Measurements from ENCODE around the gene PKN3.

DNA sequence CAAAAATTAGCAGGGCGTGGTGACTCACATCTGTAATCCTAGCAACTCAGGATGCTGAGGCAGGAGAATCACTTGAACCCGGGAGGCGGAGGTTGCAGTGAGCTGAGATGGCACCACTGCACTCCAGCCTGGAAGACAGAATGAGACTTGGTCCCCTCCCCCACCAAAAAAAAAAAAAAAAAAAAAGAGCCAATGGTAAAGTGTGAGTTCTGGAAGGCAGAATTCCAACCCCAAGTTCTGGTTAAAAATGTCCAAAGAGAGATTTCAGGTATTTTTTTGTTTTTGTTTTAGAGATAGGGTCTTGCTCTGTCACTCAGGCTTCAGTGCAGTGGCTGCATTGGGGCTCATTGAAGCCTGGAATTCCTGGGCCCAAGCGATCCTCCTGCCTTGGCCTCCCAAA lies 14.8 kb upstream of the PKN3 start:
- TF ChIP-seq EZH2 (IDR thresholded peaks at IDR 0.05; ENCODE audit: borderline replicate concordance, low read length) (no peak), CTCF (IDR thresholded peaks at IDR 0.05; ENCODE audit: low read length) (no peak)

Measured in OCI-LY1 (cell line).